ENCODE results near the gene VMP1. TPM values are rescaled to one million over a fixed set of nuclear protein-coding genes. Genes with fewer than 3 reads are reported as not detected.

Gene VMP1
- total and polyA plus RNA-seq, 2 experiments from 2014 or later = 134 to 216 TPM

GRCh38 chr17:59830846-59831486 lies 123.5 kb downstream of the VMP1 start:
- in situ Hi-C loops (cut with MboI) = loop anchor here (10.0 kb wide), 1 partner anchor 76 kb away; no protein-coding TSS in a partner anchor
- 100% methylated on average over 1 of the region's 1 CpG for WGBS, 2 experiments (ENCODE audit: low coverage in 1 of 2, low lambda C conversion rate in 2 of 2, missing lambda C conversion rate in 2 of 2)
- H3K4me3 ChIP-seq = no peak overlapping the region

GRCh38 chr17:59832883-59833379 lies 125.5 kb downstream of the VMP1 start:
- peaks cover 61% of the 10 kb centered on the region for H3K4me1 ChIP-seq (ENCODE audit: insufficient read depth)
- H3K79me2 ChIP-seq (ENCODE audit: insufficient read depth) = peaks cover 76% of the 10 kb centered on the region
- no peak overlapping the region for H2AFZ ChIP-seq
- no peaks in the 10 kb centered on the region for H3K36me3 ChIP-seq (ENCODE audit: low read depth)
- no peaks in the 10 kb centered on the region for H3K9me3 ChIP-seq (ENCODE audit: low read depth)
- no peak overlapping the region for H3K9ac ChIP-seq
- peaks cover 46% of the 10 kb centered on the region for H3F3A ChIP-seq (ENCODE audit: insufficient read depth)
- H4K20me1 ChIP-seq (ENCODE audit: insufficient read depth) = no peaks in the 10 kb centered on the region
- no peak overlapping the region for H3K27ac ChIP-seq
- no peak for DNase-seq
- no peaks in the 10 kb centered on the region for H3K27me3 ChIP-seq (replicated peaks; ENCODE audit: insufficient read depth)
- WGBS, 2 experiments (ENCODE audit: low coverage in 1 of 2, low lambda C conversion rate in 2 of 2, missing lambda C conversion rate in 2 of 2) = 67 to 70% methylated on average over 4 of the region's 4 CpGs
- in situ Hi-C loops (cut with MboI) = loop anchor here (10.0 kb wide), 1 partner anchor 78 kb away; no protein-coding TSS in a partner anchor
- H3K4me3 ChIP-seq = no peak overlapping the region
- H3K9me2 ChIP-seq (ENCODE audit: insufficient read depth) = no peaks in the 10 kb centered on the region
- TF ChIP-seq EZH2 (IDR thresholded peaks at IDR 0.05; ENCODE audit: insufficient read depth, poor library complexity, severe bottlenecking) (no peak), EZH2phosphoT487 (IDR thresholded peaks at IDR 0.05; ENCODE audit: insufficient read depth, low read depth) (no peak)
- H3K4me2 ChIP-seq (ENCODE audit: unreplicated experiment) = peak overlapping the region; percentile 19

More at GRCh38 chr17:59830846-59831486, 123.5 kb downstream of the VMP1 start:
- DNase-seq = no peak
- H3K9me3 ChIP-seq (ENCODE audit: low read depth) = no peaks in the 10 kb centered on the region
- peak overlapping the region; percentile 96 for H3K4me2 ChIP-seq (ENCODE audit: unreplicated experiment)
- peaks cover 45% of the 10 kb centered on the region for H3F3A ChIP-seq (ENCODE audit: insufficient read depth)
- no peaks in the 10 kb centered on the region for H3K36me3 ChIP-seq (ENCODE audit: low read depth)
- H3K9ac ChIP-seq = peak overlapping the region; percentile 93
- H3K9me2 ChIP-seq (ENCODE audit: insufficient read depth) = no peaks in the 10 kb centered on the region
- H2AFZ ChIP-seq = no peak overlapping the region
- peak overlapping the region; percentile 99 for H3K27ac ChIP-seq
- H3K4me1 ChIP-seq (ENCODE audit: insufficient read depth) = peaks cover 62% of the 10 kb centered on the region
- H3K27me3 ChIP-seq (replicated peaks; ENCODE audit: insufficient read depth) = no peaks in the 10 kb centered on the region
- no peaks in the 10 kb centered on the region for H4K20me1 ChIP-seq (ENCODE audit: insufficient read depth)
- TF ChIP-seq EZH2phosphoT487 (IDR thresholded peaks at IDR 0.05; ENCODE audit: insufficient read depth, low read depth) (no peak), EZH2 (IDR thresholded peaks at IDR 0.05; ENCODE audit: insufficient read depth, poor library complexity, severe bottlenecking) (no peak)
- H3K79me2 ChIP-seq (ENCODE audit: insufficient read depth) = peaks cover 83% of the 10 kb centered on the region

- peak overlapping the region; percentile 99 for H3K9ac ChIP-seq
- peak overlapping the region; percentile 99 for H3K4me2 ChIP-seq (ENCODE audit: unreplicated experiment)
- peak; percentile 100 for DNase-seq
- peaks cover 58% of the 10 kb centered on the region for H3F3A ChIP-seq (ENCODE audit: insufficient read depth)
- peaks cover 92% of the 10 kb centered on the region for H3K79me2 ChIP-seq (ENCODE audit: insufficient read depth)
- H3K4me1 ChIP-seq (ENCODE audit: insufficient read depth) = peaks cover 27% of the 10 kb centered on the region
- H3K36me3 ChIP-seq (ENCODE audit: low read depth) = peaks cover 42% of the 10 kb centered on the region
- no peaks in the 10 kb centered on the region for H3K9me2 ChIP-seq (ENCODE audit: insufficient read depth)
- peak overlapping the region; percentile 99 for H3K27ac ChIP-seq
- peak overlapping the region; percentile 96 for H3K4me3 ChIP-seq
- no peak overlapping the region for H2AFZ ChIP-seq
- H3K9me3 ChIP-seq (ENCODE audit: low read depth) = no peaks in the 10 kb centered on the region
- WGBS, 2 experiments (ENCODE audit: low coverage in 1 of 2, low lambda C conversion rate in 2 of 2, missing lambda C conversion rate in 2 of 2) = 0 to 1% methylated on average over 8 of the region's 8 CpGs
- H3K27me3 ChIP-seq (replicated peaks; ENCODE audit: insufficient read depth) = no peaks in the 10 kb centered on the region
- in situ Hi-C loops (cut with MboI) = loop anchor here (10.0 kb wide), 1 partner anchor 83 kb away; no protein-coding TSS in a partner anchor
- no peaks in the 10 kb centered on the region for H4K20me1 ChIP-seq (ENCODE audit: insufficient read depth)
- no peak for TF ChIP-seq EZH2phosphoT487 (IDR thresholded peaks at IDR 0.05; ENCODE audit: insufficient read depth, low read depth)
- no peak for TF ChIP-seq EZH2 (IDR thresholded peaks at IDR 0.05; ENCODE audit: insufficient read depth, poor library complexity, severe bottlenecking)
Measured at GRCh38 chr17:59837308-59838051, 130.0 kb downstream of the VMP1 start.

GRCh38 chr17:59838052-59838916 lies 130.8 kb downstream of the VMP1 start:
- TF ChIP-seq EZH2 (IDR thresholded peaks at IDR 0.05; ENCODE audit: insufficient read depth, poor library complexity, severe bottlenecking) = no peak
- 0 out of 2 replicates have a peak, but pooled peaks have one; percentile 76 for TF ChIP-seq EZH2phosphoT487 (IDR thresholded peaks at IDR 0.05; ENCODE audit: insufficient read depth, low read depth)
- peaks cover 63% of the 10 kb centered on the region for H3F3A ChIP-seq (ENCODE audit: insufficient read depth)
- no peaks in the 10 kb centered on the region for H3K27me3 ChIP-seq (replicated peaks; ENCODE audit: insufficient read depth)
- peaks cover 42% of the 10 kb centered on the region for H3K36me3 ChIP-seq (ENCODE audit: low read depth)
- peaks cover 21% of the 10 kb centered on the region for H3K4me1 ChIP-seq (ENCODE audit: insufficient read depth)
- no peaks in the 10 kb centered on the region for H3K9me2 ChIP-seq (ENCODE audit: insufficient read depth)
- no peaks in the 10 kb centered on the region for H3K9me3 ChIP-seq (ENCODE audit: low read depth)
- H3K27ac ChIP-seq = peak overlapping the region; percentile 99
- peaks cover 84% of the 10 kb centered on the region for H3K79me2 ChIP-seq (ENCODE audit: insufficient read depth)
- H4K20me1 ChIP-seq (ENCODE audit: insufficient read depth) = no peaks in the 10 kb centered on the region
- DNase-seq = peak; percentile 52
- in situ Hi-C loops (cut with MboI) = loop anchor here (10.0 kb wide), 1 partner anchor 83 kb away; no protein-coding TSS in a partner anchor
- H2AFZ ChIP-seq = no peak overlapping the region
- H3K9ac ChIP-seq = peak overlapping the region; percentile 99
- H3K4me3 ChIP-seq = peak overlapping the region; percentile 96
- peak overlapping the region; percentile 99 for H3K4me2 ChIP-seq (ENCODE audit: unreplicated experiment)
- WGBS, 2 experiments (ENCODE audit: low coverage in 1 of 2, low lambda C conversion rate in 2 of 2, missing lambda C conversion rate in 2 of 2) = 0 to 1% methylated on average over 8 of the region's 8 CpGs
